GM20000 (cell line): Measurements from ENCODE around the gene CAMK1D.

Source experiments
- DNase-seq: peaks from one replicate; pipeline ENCODE4 v3.0.0; 2012; ENCODE audit warnings: low spot score
- CTCF ChIP-seq: IDR thresholded peaks from 2 replicates; pipeline ENCODE4 v1.5.1; 2012; ENCODE audit warnings: mild to moderate bottlenecking, control low read depth; ENCODE audit errors: extremely low read depth, missing control alignments

The CAMK1D gene

GRCh38 chr10:12444981-12445700, 95.8 kb downstream of the CAMK1D start:
- no peak for DNase-seq
- no peak for TF ChIP-seq CTCF

GRCh38 chr10:12445701-12446334, 96.5 kb downstream of the CAMK1D start:
- no peak for TF ChIP-seq CTCF
- no peak for DNase-seq

- no peak for DNase-seq
- TF ChIP-seq CTCF: no peak
Observed at GRCh38 chr10:12448340-12448728, 99.0 kb downstream of the CAMK1D start.

GRCh38 chr10:12448729-12449391, 99.5 kb downstream of the CAMK1D start:
- peak; percentile 67 for DNase-seq
- TF ChIP-seq CTCF: no peak

GRCh38 chr10:12455318-12455717, 106.0 kb downstream of the CAMK1D start:
- TF ChIP-seq CTCF: no peak
- no peak for DNase-seq

- no peak for DNase-seq
- TF ChIP-seq CTCF: no peak
Observed at GRCh38 chr10:12455766-12456165, 106.4 kb downstream of the CAMK1D start.

GRCh38 chr10:12459340-12459739, 110.0 kb downstream of the CAMK1D start:
- TF ChIP-seq CTCF: no peak
- DNase-seq: no peak
